H9 (cell line): ENCODE data around the gene MIB2. TPM values are rescaled to one million over a fixed set of nuclear protein-coding genes. Genes with fewer than 3 reads are reported as not detected.
A peak's percentile ranks its signal among the peaks of the same experiment; 100 is the strongest.

Experiments used
- DNase-seq: peaks from one replicate; pipeline ENCODE4 v3.0.0-alpha.2; 2017
- H2AFZ ChIP-seq: one replicate; pipeline ENCODE4 v1.6.1; 2013; ENCODE audit warnings: mild to moderate bottlenecking, low read length, control low read depth, moderate library complexity
- H2AK5ac ChIP-seq: 2 replicates; pipeline ENCODE4 v1.6.1; 2013; ENCODE audit warnings: low read length, control low read depth, mixed read lengths; ENCODE audit not compliant: insufficient read length
- H2BK120ac ChIP-seq: one replicate; pipeline ENCODE4 v1.6.1; 2013; ENCODE audit warnings: low read depth, mild to moderate bottlenecking, low read length, control low read depth, inconsistent platforms; ENCODE audit not compliant: poor library complexity, severe bottlenecking
- H2BK12ac ChIP-seq: 2 replicates; pipeline ENCODE4 v1.6.1; 2013; ENCODE audit warnings: low read length, control low read depth, mixed read lengths, low read depth; ENCODE audit not compliant: insufficient read length
- H2BK15ac ChIP-seq: 2 replicates; pipeline ENCODE4 v1.6.1; 2013; ENCODE audit warnings: low read depth, low read length, control low read depth
- H2BK20ac ChIP-seq: one replicate; pipeline ENCODE4 v1.6.1; 2013; ENCODE audit warnings: low read depth, mild to moderate bottlenecking, low read length, control low read depth, inconsistent platforms; ENCODE audit not compliant: poor library complexity, severe bottlenecking
- H2BK5ac ChIP-seq: 2 replicates; pipeline ENCODE4 v1.6.1; 2013; ENCODE audit warnings: low read length, control low read depth, mixed read lengths; ENCODE audit not compliant: insufficient read length
- H3K14ac ChIP-seq: 2 replicates; pipeline ENCODE4 v1.6.1; 2013; ENCODE audit warnings: low read length, control low read depth; ENCODE audit not compliant: insufficient read depth
- H3K18ac ChIP-seq: 2 replicates; pipeline ENCODE4 v1.6.1; 2013; ENCODE audit warnings: low read depth, mild to moderate bottlenecking, mixed read lengths, low read length, control low read depth; ENCODE audit not compliant: insufficient read length
- H3K23ac ChIP-seq: 2 replicates; pipeline ENCODE4 v1.6.1; 2013; ENCODE audit warnings: low read length, control low read depth, mixed read lengths, low read depth; ENCODE audit not compliant: insufficient read length
- H3K23me2 ChIP-seq: 2 replicates; pipeline ENCODE4 v1.6.1; 2013; ENCODE audit warnings: low read depth, mild to moderate bottlenecking, mixed read lengths, low read length, control low read depth; ENCODE audit not compliant: insufficient read length, poor library complexity, severe bottlenecking
- H3K27ac ChIP-seq: 2 replicates; pipeline ENCODE4 v1.5.1; 2013; ENCODE audit warnings: low read length, control low read depth, mixed read lengths, low read depth; ENCODE audit not compliant: insufficient read length
- H3K27me3 ChIP-seq: 2 replicates; pipeline ENCODE4 v1.6.1; 2013; ENCODE audit warnings: low read length, control low read depth, inconsistent platforms; ENCODE audit not compliant: insufficient read depth
- H3K4ac ChIP-seq: 2 replicates; pipeline ENCODE4 v1.6.1; 2013; ENCODE audit warnings: low read depth, mild to moderate bottlenecking, control low read depth, inconsistent platforms, low read length, moderate library complexity
- H3K4me1 ChIP-seq: 2 replicates; pipeline ENCODE4 v1.6.1; 2013; ENCODE audit warnings: low read length, control low read depth, inconsistent platforms; ENCODE audit not compliant: insufficient read depth
- H3K4me2 ChIP-seq: 2 replicates; pipeline ENCODE4 v1.6.1; 2013; ENCODE audit warnings: low read length, control low read depth, mixed read lengths; ENCODE audit not compliant: insufficient read length, insufficient read depth
- H3K56ac ChIP-seq: 2 replicates; pipeline ENCODE4 v1.6.1; 2013; ENCODE audit warnings: low read depth, mild to moderate bottlenecking, mixed read lengths, low read length, control low read depth; ENCODE audit not compliant: insufficient read length
- H3K79me1 ChIP-seq: 2 replicates; pipeline ENCODE4 v1.6.1; 2013; ENCODE audit warnings: low read depth, mild to moderate bottlenecking, moderate library complexity, low read length, control low read depth, inconsistent platforms; ENCODE audit not compliant: insufficient read depth, poor library complexity, severe bottlenecking
- H3K79me2 ChIP-seq: 2 replicates; pipeline ENCODE4 v1.6.1; 2013; ENCODE audit warnings: low read length, control low read depth, inconsistent platforms; ENCODE audit not compliant: insufficient read depth
- H3K9ac ChIP-seq: 2 replicates; pipeline ENCODE4 v1.6.1; 2013; ENCODE audit warnings: low read length, control low read depth, mixed read lengths; ENCODE audit not compliant: insufficient read length; ENCODE audit errors: extremely low read depth
- H3K9me3 ChIP-seq: one replicate; pipeline ENCODE4 v1.6.1; 2013; ENCODE audit warnings: low read depth, low read length, inconsistent platforms; ENCODE audit not compliant: control insufficient read depth
- H3T11ph ChIP-seq: one replicate; pipeline ENCODE4 v1.6.1; 2013; ENCODE audit warnings: mild to moderate bottlenecking, low read length, control low read depth, inconsistent platforms
- H4K20me1 ChIP-seq: one replicate; pipeline ENCODE4 v1.6.1; 2013; ENCODE audit not compliant: control insufficient read depth, insufficient read length, insufficient read depth
- H4K5ac ChIP-seq: 2 replicates; pipeline ENCODE4 v1.6.1; 2013; ENCODE audit warnings: low read depth, mild to moderate bottlenecking, mixed read lengths, low read length, control low read depth; ENCODE audit not compliant: insufficient read length
- H4K8ac ChIP-seq: replicated peaks from 2 replicates; pipeline ENCODE4 v1.6.1; 2013; ENCODE audit warnings: low read length, control low read depth, mixed read lengths, low read depth; ENCODE audit not compliant: insufficient read length
- H4K91ac ChIP-seq: 2 replicates; pipeline ENCODE4 v1.6.1; 2013; ENCODE audit warnings: low read depth, mild to moderate bottlenecking, moderate library complexity, mixed read lengths, low read length, control low read depth; ENCODE audit not compliant: insufficient read length
- H3K27ac Mint-ChIP-seq, 3 experiments: 2 replicates in 2 of 3; 3 replicates in 1 of 3; pipeline ENCODE4 v1.8.0; 2020 to 2021; ENCODE audit warnings: mixed read lengths in 3 of 3, mild to moderate bottlenecking in 1 of 3, moderate library complexity in 1 of 3
- H3K27me3 Mint-ChIP-seq: 2 replicates; pipeline ENCODE4 v1.8.0; 2021; ENCODE audit warnings: low read depth, mild to moderate bottlenecking, moderate library complexity, mixed read lengths
- H3K36me3 Mint-ChIP-seq, 3 experiments: 2 replicates in 2 of 3; 3 replicates in 1 of 3; pipeline ENCODE4 v1.8.0; 2020 to 2021; ENCODE audit warnings: low read depth in 3 of 3, mixed read lengths in 3 of 3; ENCODE audit not compliant: insufficient read depth in 1 of 3
- H3K4me1 Mint-ChIP-seq, 2 experiments: 2 replicates each; pipeline ENCODE4 v1.8.0; 2020; ENCODE audit warnings: mixed read lengths in 2 of 2
- H3K4me3 Mint-ChIP-seq, 2 experiments: 2 replicates in 1 of 2; 3 replicates in 1 of 2; pipeline ENCODE4 v1.8.0; 2020 to 2021; ENCODE audit warnings: mild to moderate bottlenecking in 2 of 2, mixed read lengths in 2 of 2, moderate library complexity in 1 of 2
- H3K9me3 Mint-ChIP-seq, 2 experiments: 2 replicates in 1 of 2; 3 replicates in 1 of 2; pipeline ENCODE4 v1.8.0; 2020; ENCODE audit warnings: mild to moderate bottlenecking in 2 of 2, mixed read lengths in 2 of 2, moderate library complexity in 1 of 2
- WGBS: extraction: QIAGEN DNeasy Blood & Tissue Kit; methylation state at CpG from one replicate; pipeline ENCODE4 v1.1.7; 2013; ENCODE audit warnings: missing lambda C conversion rate, low lambda C conversion rate, mixed read lengths; ENCODE audit not compliant: insufficient read length; ENCODE audit errors: extremely low coverage; 5-methylcytosine and 5-hydroxymethylcytosine counted together
- total RNA-seq: library from RNA; stranded (reverse); gene quantifications from 2 replicates; pipeline ENCODE4 v1.2.1, GENCODE V29; 2021
- TF ChIP-seq, protein P1 (sequence below): fragments of 200-600 bp; sonication (generic); conservative IDR thresholded peaks from 3 replicates; pipeline ENCODE4 v1.8.0; 2021; ENCODE audit warnings: antibody characterized with exemption, mild to moderate bottlenecking

Gene MIB2
- total RNA-seq, 1 experiment from 2014 or later, result 77.8 TPM

DNA sequence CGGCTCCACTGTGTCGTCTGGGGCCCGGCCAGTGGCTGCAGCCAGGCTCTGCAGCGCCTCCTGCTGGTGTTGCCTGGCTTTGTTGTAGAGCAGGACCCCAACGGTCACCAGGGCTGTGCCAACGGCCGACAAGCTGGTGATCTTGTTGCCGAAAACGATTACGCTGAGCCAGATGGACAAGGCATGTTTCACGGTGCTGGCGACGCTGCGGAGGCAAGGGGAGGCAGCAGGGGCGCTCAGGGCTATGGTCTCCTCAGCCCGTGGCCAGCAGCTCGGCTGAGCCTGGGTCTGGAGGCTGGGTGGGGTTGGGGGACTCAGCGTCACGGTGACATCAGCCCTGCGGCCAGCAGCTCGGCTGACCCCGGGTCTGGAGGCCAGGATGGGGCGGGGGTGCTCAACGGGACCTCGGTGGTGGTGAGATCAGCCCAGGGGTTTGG is 50.5 kb downstream of the MIB2 start:
- H2BK12ac ChIP-seq, result no peak overlapping the region
- H3K18ac ChIP-seq, result no peak overlapping the region
- H3K79me2 ChIP-seq, result no peaks in the 10 kb centered on the region
- no peak overlapping the region for H2AK5ac ChIP-seq
- H2AFZ ChIP-seq, result no peak overlapping the region
- no peaks in the 10 kb centered on the region for H3K9me3 ChIP-seq
- H3K4me1 Mint-ChIP-seq, result no peaks in the 10 kb centered on the region
- H3T11ph ChIP-seq, result no peak overlapping the region
- no peak overlapping the region for H3K9ac ChIP-seq
- H3K36me3 Mint-ChIP-seq, result peaks cover 7 to 36% (median 29%) of the 10 kb centered on the region in 3 experiments; a peak in 6 of 7 replicates
- H3K4me3 Mint-ChIP-seq, result no peak overlapping the region
- no peak overlapping the region for H3K27ac ChIP-seq
- no peak overlapping the region for H3K23ac ChIP-seq
- H4K8ac ChIP-seq, result no peak overlapping the region
- no CpG with 5 or more reads among the region's 25 CpGs for WGBS
- H3K4me2 ChIP-seq, result no peak overlapping the region
- no peaks in the 10 kb centered on the region for H3K27me3 ChIP-seq
- H2BK15ac ChIP-seq, result no peak overlapping the region
- no peaks in the 10 kb centered on the region for H4K20me1 ChIP-seq
- H3K4ac ChIP-seq, result no peak overlapping the region
- H3K23me2 ChIP-seq, result no peaks in the 10 kb centered on the region
- H4K91ac ChIP-seq, result no peak overlapping the region
- H3K14ac ChIP-seq, result no peak overlapping the region
- no peak overlapping the region for H3K56ac ChIP-seq
- H2BK120ac ChIP-seq, result no peak overlapping the region
- no peak overlapping the region for H3K27ac Mint-ChIP-seq
- DNase-seq, result peak; percentile 66
- H3K79me1 ChIP-seq, result no peaks in the 10 kb centered on the region
- no peak overlapping the region for H2BK20ac ChIP-seq
- H4K5ac ChIP-seq, result no peak overlapping the region
- TF ChIP-seq, protein P1, sequence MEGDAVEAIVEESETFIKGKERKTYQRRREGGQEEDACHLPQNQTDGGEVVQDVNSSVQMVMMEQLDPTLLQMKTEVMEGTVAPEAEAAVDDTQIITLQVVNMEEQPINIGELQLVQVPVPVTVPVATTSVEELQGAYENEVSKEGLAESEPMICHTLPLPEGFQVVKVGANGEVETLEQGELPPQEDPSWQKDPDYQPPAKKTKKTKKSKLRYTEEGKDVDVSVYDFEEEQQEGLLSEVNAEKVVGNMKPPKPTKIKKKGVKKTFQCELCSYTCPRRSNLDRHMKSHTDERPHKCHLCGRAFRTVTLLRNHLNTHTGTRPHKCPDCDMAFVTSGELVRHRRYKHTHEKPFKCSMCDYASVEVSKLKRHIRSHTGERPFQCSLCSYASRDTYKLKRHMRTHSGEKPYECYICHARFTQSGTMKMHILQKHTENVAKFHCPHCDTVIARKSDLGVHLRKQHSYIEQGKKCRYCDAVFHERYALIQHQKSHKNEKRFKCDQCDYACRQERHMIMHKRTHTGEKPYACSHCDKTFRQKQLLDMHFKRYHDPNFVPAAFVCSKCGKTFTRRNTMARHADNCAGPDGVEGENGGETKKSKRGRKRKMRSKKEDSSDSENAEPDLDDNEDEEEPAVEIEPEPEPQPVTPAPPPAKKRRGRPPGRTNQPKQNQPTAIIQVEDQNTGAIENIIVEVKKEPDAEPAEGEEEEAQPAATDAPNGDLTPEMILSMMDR, result peak; percentile 76
- H3K4me1 ChIP-seq, result no peaks in the 10 kb centered on the region
- H3K27me3 Mint-ChIP-seq, result no peaks in the 10 kb centered on the region
- H2BK5ac ChIP-seq, result no peak overlapping the region
- no peaks in the 10 kb centered on the region for H3K9me3 Mint-ChIP-seq
